NOMO-1 (cell line): ENCODE data around the gene IL32.
A peak's percentile ranks its signal among the peaks of the same experiment; 100 is the strongest.

ENCODE experiments used
- DNase-seq, 2 experiments: peaks; one replicate each; lab custom pipeline; 2025; ENCODE audit not compliant: unreplicated experiment in 2 of 2; lab: John Stamatoyannopoulos, UW

Gene IL32

GRCh38 chr16:3065069-3065741, at the start of gene IL32:
TSS of gene IL32 (plus strand) at chr16:3065640. CDS start at chr16:3065812, 172 bp downstream.
- DNase-seq, result no peak

GRCh38 chr16:3015865-3016521, 49.4 kb upstream of the IL32 start:
- no peak for DNase-seq

- DNase-seq, result no peak
Observed at GRCh38 chr16:3017344-3017743, 48.1 kb upstream of the IL32 start.

GRCh38 chr16:3017794-3018506, 47.5 kb upstream of the IL32 start, which contains the start of gene CLDN6:
TSS of gene CLDN6 (minus strand) at chr16:3018183. CDS start at chr16:3016021, 2,162 bp downstream.
- DNase-seq, result no peak

- DNase-seq, result no peak
Observed at GRCh38 chr16:3019594-3020246, 45.7 kb upstream of the IL32 start.

GRCh38 chr16:3020247-3020603, 45.2 kb upstream of the IL32 start, which contains the start of gene TNFRSF12A:
TSS of gene TNFRSF12A (plus strand) at chr16:3020368. CDS start at chr16:3020398, 30 bp downstream.
- DNase-seq, result peak; percentile 66 to 87

- DNase-seq, result peak in 1 of 2 experiments; percentile 37
Observed at GRCh38 chr16:3020604-3021448, 44.6 kb upstream of the IL32 start.

GRCh38 chr16:3021449-3022207, 43.8 kb upstream of the IL32 start:
- DNase-seq, result peak; percentile 74 to 91

- peak; percentile 34 to 59 for DNase-seq
Observed at GRCh38 chr16:3022208-3022683, 43.2 kb upstream of the IL32 start.

- DNase-seq, result no peak
Observed at GRCh38 chr16:3022684-3023414, 42.6 kb upstream of the IL32 start.

- no peak for DNase-seq
Observed at GRCh38 chr16:3023415-3023668, 42.1 kb upstream of the IL32 start.

GRCh38 chr16:3023669-3024478, 41.6 kb upstream of the IL32 start, which contains the start of the genes HCFC1R1 and THOC6:
TSS of gene HCFC1R1 (minus strand) at chr16:3023942. CDS start at chr16:3023941, 1 bp downstream.
TSS of gene THOC6 (plus strand) at chr16:3024035. CDS start at chr16:3024327, 292 bp downstream.
- peak; percentile 95 to 97 for DNase-seq

GRCh38 chr16:3025032-3026002, 40.1 kb upstream of the IL32 start:
- no peak for DNase-seq

GRCh38 chr16:3026003-3026378, 39.4 kb upstream of the IL32 start:
- DNase-seq, result no peak

GRCh38 chr16:3026609-3027488, 38.6 kb upstream of the IL32 start:
- no peak for DNase-seq

GRCh38 chr16:3027489-3027795, 38.0 kb upstream of the IL32 start:
- DNase-seq, result no peak
